HEK293T (cell line): ENCODE measurements around the gene PPM1H.
"Not testable (repeated sequence)": the region's sequence is repeated elsewhere in the genome, so short reads cannot be mapped to it uniquely, and the experiment has no call there.

Experiments
- CTCF ChIA-PET: fragments of 350-600 bp; formaldehyde crosslinking; extraction: SDS; loops from one replicate; lab custom pipeline; 2021; ENCODE audit warnings: antibody characterized with exemption, inconsistent platforms; lab: Yijun Ruan, JAX
- POLR2A ChIA-PET: fragments of 350-600 bp; formaldehyde crosslinking; extraction: SDS; loops from one replicate; lab custom pipeline; 2020; ENCODE audit warnings: antibody characterized with exemption, inconsistent platforms; lab: Yijun Ruan, JAX
- DNase-seq: peaks from one replicate; pipeline ENCODE4 v3.0.0; 2012; ENCODE audit warnings: mixed read lengths; ENCODE audit errors: extremely low spot score
- ARNT ChIP-seq: fragments of 450-650 bp; IDR thresholded peaks from 2 replicates; pipeline ENCODE4 v1.6.1; 2017; ENCODE audit warnings: mild to moderate bottlenecking
- BHLHE40 ChIP-seq: fragments of 450-650 bp; IDR thresholded peaks from 2 replicates; pipeline ENCODE4 v1.6.1; 2016; ENCODE audit warnings: mild to moderate bottlenecking, moderate library complexity, borderline replicate concordance
- CTBP1 ChIP-seq: fragments of 450-650 bp; IDR thresholded peaks from 2 replicates; pipeline ENCODE4 v1.6.1; 2016; ENCODE audit warnings: borderline replicate concordance
- ELF4 ChIP-seq: fragments of 450-650 bp; IDR thresholded peaks from 2 replicates; pipeline ENCODE4 v1.6.1; 2017; ENCODE audit warnings: antibody characterized with exemption
- FOXA1 ChIP-seq: fragments of 450-650 bp; IDR thresholded peaks from 2 replicates; pipeline ENCODE4 v1.6.1; 2016; ENCODE audit warnings: mild to moderate bottlenecking
- FOXK2 ChIP-seq: fragments of 450-650 bp; IDR thresholded peaks from 2 replicates; pipeline ENCODE4 v1.6.1; 2016; ENCODE audit warnings: mild to moderate bottlenecking
- FOXM1 ChIP-seq: fragments of 450-650 bp; IDR thresholded peaks from 2 replicates; pipeline ENCODE4 v1.6.1; 2017; ENCODE audit warnings: mild to moderate bottlenecking, borderline replicate concordance
- HDGF ChIP-seq: fragments of 450-650 bp; IDR thresholded peaks from 2 replicates; pipeline ENCODE4 v1.6.1; 2017; ENCODE audit warnings: antibody characterized with exemption, borderline replicate concordance
- L3MBTL2 ChIP-seq: fragments of 450-650 bp; conservative IDR thresholded peaks from 2 replicates; pipeline ENCODE4 v1.6.1; 2016; ENCODE audit warnings: mild to moderate bottlenecking
- LEF1 ChIP-seq: fragments of 450-650 bp; IDR thresholded peaks from 2 replicates; pipeline ENCODE4 v1.6.1; 2017; ENCODE audit warnings: mild to moderate bottlenecking, borderline replicate concordance
- NFRKB ChIP-seq: fragments of 450-650 bp; IDR thresholded peaks from 2 replicates; pipeline ENCODE4 v1.6.1; 2016; ENCODE audit warnings: mild to moderate bottlenecking, moderate library complexity
- PKNOX1 ChIP-seq: fragments of 450-650 bp; IDR thresholded peaks from 2 replicates; pipeline ENCODE4 v1.6.1; 2016
- SP1 ChIP-seq: fragments of 450-650 bp; IDR thresholded peaks from 2 replicates; pipeline ENCODE4 v1.6.1; 2017
- SUZ12 ChIP-seq: fragments of 450-650 bp; IDR thresholded peaks from 2 replicates; pipeline ENCODE4 v1.6.1; 2016; ENCODE audit warnings: mild to moderate bottlenecking
- TARDBP ChIP-seq: fragments of 450-650 bp; IDR thresholded peaks from 2 replicates; pipeline ENCODE4 v1.6.1; 2016
- ZNF384 ChIP-seq: fragments of 450-650 bp; IDR thresholded peaks from 2 replicates; pipeline ENCODE4 v1.6.1; 2016

PPM1H gene

DNA sequence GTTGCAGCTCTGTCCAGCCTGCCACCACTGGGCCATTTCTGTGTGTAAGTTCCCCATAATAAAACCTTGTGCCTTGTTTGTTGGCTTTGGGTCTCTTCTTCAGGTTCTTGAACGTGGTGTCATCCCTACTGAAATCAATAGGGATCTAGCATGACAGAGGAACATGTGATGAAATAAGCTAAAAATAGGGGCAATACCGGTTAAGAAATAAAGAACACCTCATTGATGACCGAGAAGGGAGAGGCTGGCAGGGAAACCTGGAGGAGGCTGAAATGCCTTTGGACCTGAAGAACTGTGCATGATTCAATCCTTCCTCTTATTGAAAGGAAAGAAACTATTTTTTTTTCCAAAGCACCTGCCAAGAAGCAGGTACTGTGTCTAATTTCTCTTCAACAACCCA lies 172.3 kb downstream of the PPM1H start:
- DNase-seq = no peak
- ChIA-PET POLR2A (no interaction called here), CTCF (no interaction called here)
- TF ChIP-seq NFRKB (no peak), CTBP1 (no peak), FOXA1 (no peak), ARNT (no peak), HDGF (no peak), SP1 (no peak)

DNA sequence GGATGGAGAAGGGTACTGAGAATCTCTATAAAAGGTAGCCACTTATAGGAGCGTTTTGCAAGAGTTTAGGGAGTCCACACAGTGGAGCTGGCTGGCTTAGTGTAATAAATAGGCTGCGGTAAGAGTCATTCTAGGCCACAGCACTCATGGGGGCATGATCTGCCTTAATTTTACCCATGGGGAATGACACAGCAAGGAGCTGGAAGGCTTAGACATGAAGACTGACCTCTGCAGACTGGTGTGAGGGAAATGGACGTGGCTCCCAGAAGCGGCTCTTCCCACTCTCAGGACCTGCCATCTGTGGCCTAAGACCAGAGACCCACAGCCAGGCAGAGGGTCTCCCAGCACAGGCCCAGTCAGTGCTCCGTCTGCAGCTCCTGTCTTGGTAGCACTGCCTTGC lies 173.3 kb downstream of the PPM1H start:
- POLR2A ChIA-PET = no interaction called here
- TF ChIP-seq ZNF384 (no peak), LEF1 (no peak), NFRKB (no peak), ELF4 (no peak), BHLHE40 (no peak), TARDBP (no peak), L3MBTL2 (no peak), SUZ12 (no peak), SP1 (no peak), FOXA1 (no peak), ARNT (no peak), FOXK2 (no peak), PKNOX1 (no peak), FOXM1 (no peak), HDGF (no peak)
- CTCF ChIA-PET = no interaction called here
- no peak for DNase-seq

DNA sequence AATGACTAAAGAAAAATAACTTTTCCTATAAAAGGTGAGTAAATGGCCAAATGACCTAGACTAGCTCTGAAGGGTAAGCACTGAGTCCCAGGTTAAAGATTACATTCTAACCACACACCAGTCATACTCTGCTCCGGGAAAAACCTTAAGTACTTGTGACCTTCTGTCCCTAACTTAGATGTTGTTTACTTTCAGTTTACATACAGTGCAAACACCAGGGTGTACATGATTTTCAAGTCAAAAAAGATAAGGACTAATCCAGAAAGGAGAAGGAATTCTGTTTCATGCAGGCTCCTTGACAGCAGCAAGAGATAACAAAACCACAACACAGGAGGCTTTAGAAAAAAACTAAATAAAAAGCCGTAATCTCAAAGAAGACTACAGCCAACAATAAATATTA lies 174.2 kb downstream of the PPM1H start:
- DNase-seq = no peak
- ChIA-PET POLR2A (no interaction called here), CTCF (no interaction called here)
- TF ChIP-seq TARDBP = no peak
- no peak for TF ChIP-seq CTBP1
- TF ChIP-seq ARNT = no peak
- TF ChIP-seq SP1 = no peak
- TF ChIP-seq FOXK2 = no peak
- TF ChIP-seq NFRKB = no peak
- TF ChIP-seq BHLHE40 = no peak
- TF ChIP-seq FOXM1 = no peak
- no peak for TF ChIP-seq PKNOX1
- TF ChIP-seq ELF4 = no peak
- no peak for TF ChIP-seq HDGF

GRCh38 chr12:62760341-62760740 lies 174.6 kb downstream of the PPM1H start:
- POLR2A ChIA-PET, DNase-seq, CTCF ChIA-PET: not testable (repeated sequence)

- ChIA-PET POLR2A (no interaction called here), CTCF (no interaction called here)
- no peak for TF ChIP-seq TARDBP
- no peak for TF ChIP-seq ARNT
- TF ChIP-seq FOXK2 = no peak
- no peak for TF ChIP-seq HDGF
- TF ChIP-seq FOXM1 = no peak
- TF ChIP-seq LEF1 = no peak
- no peak for TF ChIP-seq FOXA1
- TF ChIP-seq NFRKB = no peak
- TF ChIP-seq PKNOX1 = no peak
- TF ChIP-seq L3MBTL2 = no peak
- TF ChIP-seq ELF4 = no peak
- DNase-seq = no peak
Observed at GRCh38 chr12:62758216-62758615, 176.7 kb downstream of the PPM1H start.

GRCh38 chr12:62757048-62757447 lies 177.9 kb downstream of the PPM1H start:
- TF ChIP-seq FOXA1 (no peak), ARNT (no peak), FOXM1 (no peak), BHLHE40 (no peak), ELF4 (no peak), FOXK2 (no peak), ZNF384 (no peak), SUZ12 (no peak), LEF1 (no peak), NFRKB (no peak), TARDBP (no peak), SP1 (no peak)
- CTCF ChIA-PET = no interaction called here
- DNase-seq = no peak
- POLR2A ChIA-PET = no interaction called here

- TF ChIP-seq TARDBP = no peak
- no peak for TF ChIP-seq SP1
- no peak for TF ChIP-seq PKNOX1
- no peak for TF ChIP-seq BHLHE40
- TF ChIP-seq FOXA1 = no peak
- TF ChIP-seq ARNT = no peak
- CTCF ChIA-PET = no interaction called here
- POLR2A ChIA-PET = no interaction called here
- no peak for DNase-seq
Observed at GRCh38 chr12:62754706-62755105, 180.2 kb downstream of the PPM1H start.
